ENCODE results near the gene TCHHL1. TPM values are rescaled to one million over a fixed set of nuclear protein-coding genes. Genes with fewer than 3 reads are reported as not detected.

The TCHHL1 gene
- total RNA-seq, 1 experiment from 2014 or later: not detected

GRCh38 chr1:152111515-152111968 is 22.7 kb upstream of the TCHHL1 start:
- no peak overlapping the region for H2BK120ac ChIP-seq (ENCODE audit: low read depth, low read length, poor library complexity, severe bottlenecking)
- no peak overlapping the region for H2AFZ ChIP-seq (ENCODE audit: low read length)
- no peak overlapping the region for H2BK15ac ChIP-seq (ENCODE audit: low read depth, low read length)
- H3K27me3 ChIP-seq (ENCODE audit: insufficient read depth, low read length): peaks cover 65% of the 10 kb centered on the region
- no peak overlapping the region for H4K91ac ChIP-seq (ENCODE audit: insufficient read length, low read depth, low read length)
- H3K4me1 ChIP-seq (ENCODE audit: insufficient read depth, low read length): no peaks in the 10 kb centered on the region
- H2BK5ac ChIP-seq (ENCODE audit: insufficient read length, low read length): no peak overlapping the region
- Mint-ChIP-seq H3K9me3 (peaks cover 12 to 18% of the 10 kb centered on the region in 2 experiments), H3K27ac (no peak overlapping the region), H3K36me3 (ENCODE audit: insufficient read depth in 1 of 3, low read depth in 3 of 3) (peaks cover 0 to 14% (median 3%) of the 10 kb centered on the region in 3 experiments; a peak in 4 of 7 replicates), H3K4me3 (no peak overlapping the region), H3K27me3 (ENCODE audit: low read depth) (no peaks in the 10 kb centered on the region; the same call in 1 of the 2 replicates), H3K4me1 (no peaks in the 10 kb centered on the region)
- H2AK5ac ChIP-seq (ENCODE audit: insufficient read length, low read length): no peak overlapping the region
- no peaks in the 10 kb centered on the region for H4K20me1 ChIP-seq (ENCODE audit: control insufficient read depth, insufficient read depth, insufficient read length)
- no CpG with 5 or more reads among the region's 44 CpGs for WGBS (ENCODE audit: extremely low coverage, insufficient read length, low lambda C conversion rate)
- H3K9ac ChIP-seq (ENCODE audit: extremely low read depth, insufficient read length, low read length): no peak overlapping the region
- H3K27ac ChIP-seq (ENCODE audit: insufficient read length, low read depth, low read length): no peak overlapping the region
- H3K14ac ChIP-seq (ENCODE audit: insufficient read depth, low read length): peak overlapping the region; percentile 62; the same call in 1 of the 2 replicates
- H3K56ac ChIP-seq (ENCODE audit: insufficient read length, low read depth, low read length): no peak overlapping the region
- H3K4me2 ChIP-seq (ENCODE audit: insufficient read depth, insufficient read length, low read length): peak overlapping the region; percentile 18
- H3T11ph ChIP-seq (ENCODE audit: low read length): no peak overlapping the region
- peak; percentile 82 for DNase-seq
- peak overlapping the region; percentile 51 for H3K18ac ChIP-seq (ENCODE audit: insufficient read length, low read depth, low read length)
- H3K79me2 ChIP-seq (ENCODE audit: insufficient read depth, low read length): no peaks in the 10 kb centered on the region
- H2BK12ac ChIP-seq (ENCODE audit: insufficient read length, low read depth, low read length): no peak overlapping the region
- TF ChIP-seq, protein P1, sequence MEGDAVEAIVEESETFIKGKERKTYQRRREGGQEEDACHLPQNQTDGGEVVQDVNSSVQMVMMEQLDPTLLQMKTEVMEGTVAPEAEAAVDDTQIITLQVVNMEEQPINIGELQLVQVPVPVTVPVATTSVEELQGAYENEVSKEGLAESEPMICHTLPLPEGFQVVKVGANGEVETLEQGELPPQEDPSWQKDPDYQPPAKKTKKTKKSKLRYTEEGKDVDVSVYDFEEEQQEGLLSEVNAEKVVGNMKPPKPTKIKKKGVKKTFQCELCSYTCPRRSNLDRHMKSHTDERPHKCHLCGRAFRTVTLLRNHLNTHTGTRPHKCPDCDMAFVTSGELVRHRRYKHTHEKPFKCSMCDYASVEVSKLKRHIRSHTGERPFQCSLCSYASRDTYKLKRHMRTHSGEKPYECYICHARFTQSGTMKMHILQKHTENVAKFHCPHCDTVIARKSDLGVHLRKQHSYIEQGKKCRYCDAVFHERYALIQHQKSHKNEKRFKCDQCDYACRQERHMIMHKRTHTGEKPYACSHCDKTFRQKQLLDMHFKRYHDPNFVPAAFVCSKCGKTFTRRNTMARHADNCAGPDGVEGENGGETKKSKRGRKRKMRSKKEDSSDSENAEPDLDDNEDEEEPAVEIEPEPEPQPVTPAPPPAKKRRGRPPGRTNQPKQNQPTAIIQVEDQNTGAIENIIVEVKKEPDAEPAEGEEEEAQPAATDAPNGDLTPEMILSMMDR (conservative IDR thresholded peaks at IDR 0.05): no peak
- H4K8ac ChIP-seq (replicated peaks; ENCODE audit: insufficient read length, low read depth, low read length): no peak overlapping the region
- no peak overlapping the region for H4K5ac ChIP-seq (ENCODE audit: insufficient read length, low read depth, low read length)
- H2BK20ac ChIP-seq (ENCODE audit: low read depth, low read length, poor library complexity, severe bottlenecking): no peak overlapping the region
- no peaks in the 10 kb centered on the region for H3K79me1 ChIP-seq (ENCODE audit: insufficient read depth, low read depth, low read length, poor library complexity, severe bottlenecking)
- no peak overlapping the region for H3K23ac ChIP-seq (ENCODE audit: insufficient read length, low read depth, low read length)
- peaks cover 2% of the 10 kb centered on the region for H3K9me3 ChIP-seq (ENCODE audit: control insufficient read depth, low read depth, low read length)
- peaks cover 3% of the 10 kb centered on the region for H3K23me2 ChIP-seq (ENCODE audit: insufficient read length, low read depth, low read length, poor library complexity, severe bottlenecking)
- H3K4ac ChIP-seq (ENCODE audit: low read depth, low read length): no peak overlapping the region
